Measurements from ENCODE around the gene BRCA2.

BRCA2 gene

GRCh38 chr13:32415019-32415418, 99.7 kb downstream of the BRCA2 start:
- peak; percentile 42 for TF ChIP-seq CTCF (IDR thresholded peaks at IDR 0.05; ENCODE audit: control insufficient read depth, extremely low read depth, insufficient read depth)
- no peak for DNase-seq (ENCODE audit: low read depth)
- no peak overlapping the region for H3K4me3 ChIP-seq (ENCODE audit: low read depth, low read length)

GRCh38 chr13:32417995-32418394, 102.7 kb downstream of the BRCA2 start:
- H3K4me3 ChIP-seq (ENCODE audit: low read depth, low read length) = no peak overlapping the region
- DNase-seq (ENCODE audit: low read depth) = no peak
- TF ChIP-seq CTCF (IDR thresholded peaks at IDR 0.05; ENCODE audit: control insufficient read depth, extremely low read depth, insufficient read depth) = no peak

GRCh38 chr13:32419862-32420261, 104.6 kb downstream of the BRCA2 start:
- no peak for DNase-seq (ENCODE audit: low read depth)
- no peak for TF ChIP-seq CTCF (IDR thresholded peaks at IDR 0.05; ENCODE audit: control insufficient read depth, extremely low read depth, insufficient read depth)
- no peak overlapping the region for H3K4me3 ChIP-seq (ENCODE audit: low read depth, low read length)

GRCh38 chr13:32423592-32423991, 108.3 kb downstream of the BRCA2 start:
- no peak overlapping the region for H3K4me3 ChIP-seq (ENCODE audit: low read depth, low read length)
- no peak for TF ChIP-seq CTCF (IDR thresholded peaks at IDR 0.05; ENCODE audit: control insufficient read depth, extremely low read depth, insufficient read depth)
- no peak for DNase-seq (ENCODE audit: low read depth)

GRCh38 chr13:32425158-32425557, 109.8 kb downstream of the BRCA2 start:
- H3K4me3 ChIP-seq (ENCODE audit: low read depth, low read length) = no peak overlapping the region
- no peak for TF ChIP-seq CTCF (IDR thresholded peaks at IDR 0.05; ENCODE audit: control insufficient read depth, extremely low read depth, insufficient read depth)
- no peak for DNase-seq (ENCODE audit: low read depth)

- DNase-seq (ENCODE audit: low read depth) = no peak
- no peak overlapping the region for H3K4me3 ChIP-seq (ENCODE audit: low read depth, low read length)
- TF ChIP-seq CTCF (IDR thresholded peaks at IDR 0.05; ENCODE audit: control insufficient read depth, extremely low read depth, insufficient read depth) = no peak
Observed at GRCh38 chr13:32426191-32426989, 111.1 kb downstream of the BRCA2 start.
